ENCODE measurements around the gene GDF10.

The GDF10 gene

GRCh38 chr10:47354900-47355299, 54.9 kb downstream of the GDF10 start:
- DNase-seq (ENCODE audit: low spot score) = no peak

- no peak for DNase-seq (ENCODE audit: low spot score)
Observed at GRCh38 chr10:47356708-47357107, 56.7 kb downstream of the GDF10 start.

- no peak for DNase-seq (ENCODE audit: low spot score)
Observed at GRCh38 chr10:47357131-47357582, 57.2 kb downstream of the GDF10 start.

GRCh38 chr10:47357911-47358310, 57.9 kb downstream of the GDF10 start:
- DNase-seq (ENCODE audit: low spot score) = no peak

- DNase-seq (ENCODE audit: low spot score) = no peak
Observed at GRCh38 chr10:47358457-47358856, 58.5 kb downstream of the GDF10 start.

GRCh38 chr10:47359101-47359500, 59.1 kb downstream of the GDF10 start:
- DNase-seq (ENCODE audit: low spot score) = no peak

- no peak for DNase-seq (ENCODE audit: low spot score)
Observed at GRCh38 chr10:47359626-47360418, 59.8 kb downstream of the GDF10 start.

GRCh38 chr10:47360419-47361040, 60.5 kb downstream of the GDF10 start:
- no peak for DNase-seq (ENCODE audit: low spot score)

GRCh38 chr10:47361293-47361692, 61.3 kb downstream of the GDF10 start:
- DNase-seq (ENCODE audit: low spot score) = peak; percentile 73

GRCh38 chr10:47362199-47362598, 62.2 kb downstream of the GDF10 start:
- no peak for DNase-seq (ENCODE audit: low spot score)

Measured in GM03348 (cell line).